NT2/D1 (cell line): Measurements from ENCODE around the gene ABCD3.

Source experiments
- SUZ12 ChIP-seq: IDR thresholded peaks from 2 replicates; pipeline ENCODE4 v1.6.1; 2011; ENCODE audit not compliant: insufficient read length, insufficient read depth; ENCODE audit errors: extremely low read depth
- YY1 ChIP-seq: IDR thresholded peaks from 2 replicates; pipeline ENCODE4 v1.6.1; 2011; ENCODE audit not compliant: insufficient read length, insufficient read depth

- no peak for TF ChIP-seq SUZ12
- TF ChIP-seq YY1 = no peak
Observed at GRCh38 chr1:94384485-94385265, 33.5 kb upstream of the ABCD3 start.
